Osteoblast (primary cell): Measurements from ENCODE around the gene CPED1. TPM values are rescaled to one million over a fixed set of nuclear protein-coding genes. Genes with fewer than 3 reads are reported as not detected.

Experiments used
- DNase-seq: peaks from one replicate; pipeline ENCODE4 v3.0.0; 2011; ENCODE audit warnings: low spot score, mixed read lengths; ENCODE audit not compliant: insufficient read length; ENCODE audit errors: missing footprints
- H2AFZ ChIP-seq: 2 replicates; pipeline ENCODE4 v1.6.0; 2011; ENCODE audit warnings: mild to moderate bottlenecking, low read length
- H3K27ac ChIP-seq: 2 replicates; pipeline ENCODE4 v1.5.1; 2011; ENCODE audit warnings: mild to moderate bottlenecking, low read depth, low read length, moderate library complexity
- H3K27me3 ChIP-seq: 2 replicates; pipeline ENCODE4 v1.6.0; 2012; ENCODE audit warnings: mild to moderate bottlenecking, control low read depth, inconsistent platforms, low read length, moderate library complexity; ENCODE audit not compliant: insufficient read depth
- H3K36me3 ChIP-seq: 2 replicates; pipeline ENCODE4 v1.5.1; 2011; ENCODE audit warnings: mild to moderate bottlenecking, low read length, control low read depth, moderate library complexity; ENCODE audit not compliant: insufficient read depth
- H3K4me1 ChIP-seq: 2 replicates; pipeline ENCODE4 v1.5.1; 2011; ENCODE audit warnings: mild to moderate bottlenecking, low read length, control low read depth, moderate library complexity; ENCODE audit not compliant: insufficient read depth
- H3K4me2 ChIP-seq: 2 replicates; pipeline ENCODE4 v1.6.0; 2011; ENCODE audit warnings: mild to moderate bottlenecking, low read length; ENCODE audit not compliant: insufficient read depth
- H3K4me3 ChIP-seq: fragments of 200-600 bp; sonication (generic); 3 replicates; pipeline ENCODE4 v1.5.1; 2012; ENCODE audit warnings: mild to moderate bottlenecking, low read length, inconsistent platforms; ENCODE audit not compliant: insufficient read depth
- H3K79me2 ChIP-seq: 2 replicates; pipeline ENCODE4 v1.6.0; 2012; ENCODE audit warnings: mild to moderate bottlenecking, low read length, control low read depth, inconsistent platforms; ENCODE audit not compliant: insufficient read depth
- H3K9me3 ChIP-seq: 2 replicates; pipeline ENCODE4 v1.5.1; 2011; ENCODE audit warnings: low read depth, low read length, control low read depth
- H4K20me1 ChIP-seq: 2 replicates; pipeline ENCODE4 v1.6.0; 2012; ENCODE audit warnings: mild to moderate bottlenecking, low read length, control low read depth; ENCODE audit not compliant: insufficient read depth
- CTCF ChIP-seq: IDR thresholded peaks from 2 replicates; pipeline ENCODE4 v1.5.1; 2011; ENCODE audit warnings: mild to moderate bottlenecking, low read depth, low read length, moderate library complexity; ENCODE audit errors: extremely low read depth
- total RNA-seq: library from RNA; depleted of rRNA; stranded (reverse); fragments of >200 nt; gene quantifications from 2 replicates; pipeline ENCODE4 v1.2.3, GENCODE V29; 2012

Gene CPED1
- total RNA-seq, 1 donor, result 30.8 TPM

- Histone ChIP-seq H3K4me1 (peaks cover 5% of the 10 kb centered on the region), H3K9me3 (no peaks in the 10 kb centered on the region), H4K20me1 (no peaks in the 10 kb centered on the region), H3K4me2 (no peak overlapping the region), H3K79me2 (no peaks in the 10 kb centered on the region), H3K27me3 (no peaks in the 10 kb centered on the region), H2AFZ (peak overlapping the region; percentile 4), H3K36me3 (no peaks in the 10 kb centered on the region), H3K27ac (no peak overlapping the region), H3K4me3 (no peak overlapping the region)
- DNase-seq, result no peak
- no peak for TF ChIP-seq CTCF
These were observed 199.2 kb downstream of the CPED1 start for GRCh38 chr7:121187676-121188075.

- no peak overlapping the region for H2AFZ ChIP-seq
- peak; percentile 29 for DNase-seq
- no peaks in the 10 kb centered on the region for H3K9me3 ChIP-seq
- H4K20me1 ChIP-seq, result no peaks in the 10 kb centered on the region
- peak overlapping the region; percentile 34 for H3K4me3 ChIP-seq
- H3K27ac ChIP-seq, result peak overlapping the region; percentile 12
- peak overlapping the region; percentile 67 for H3K4me2 ChIP-seq
- no peaks in the 10 kb centered on the region for H3K36me3 ChIP-seq
- no peaks in the 10 kb centered on the region for H3K27me3 ChIP-seq
- H3K79me2 ChIP-seq, result no peaks in the 10 kb centered on the region
- no peak for TF ChIP-seq CTCF
- H3K4me1 ChIP-seq, result peaks cover 18% of the 10 kb centered on the region
These were observed 204.3 kb downstream of the CPED1 start for GRCh38 chr7:121192834-121193233.

GRCh38 chr7:121195010-121195409, 206.5 kb downstream of the CPED1 start:
- Histone ChIP-seq H3K4me1 (peaks cover 18% of the 10 kb centered on the region), H3K79me2 (no peaks in the 10 kb centered on the region), H3K27ac (no peak overlapping the region), H4K20me1 (no peaks in the 10 kb centered on the region), H3K36me3 (no peaks in the 10 kb centered on the region), H3K4me3 (no peak overlapping the region), H2AFZ (no peak overlapping the region), H3K9me3 (no peaks in the 10 kb centered on the region), H3K4me2 (no peak overlapping the region), H3K27me3 (no peaks in the 10 kb centered on the region)
- no peak for DNase-seq
- no peak for TF ChIP-seq CTCF

- peak overlapping the region; percentile 56 for H2AFZ ChIP-seq
These were observed 207.4 kb downstream of the CPED1 start for GRCh38 chr7:121195874-121196273.

More at GRCh38 chr7:121195874-121196273, 207.4 kb downstream of the CPED1 start:
- H3K4me2 ChIP-seq, result no peak overlapping the region
- H4K20me1 ChIP-seq, result no peaks in the 10 kb centered on the region
- no peak overlapping the region for H3K4me3 ChIP-seq
- H3K9me3 ChIP-seq, result no peaks in the 10 kb centered on the region
- H3K27ac ChIP-seq, result peak overlapping the region; percentile 9
- TF ChIP-seq CTCF, result no peak
- H3K79me2 ChIP-seq, result no peaks in the 10 kb centered on the region
- H3K36me3 ChIP-seq, result no peaks in the 10 kb centered on the region
- H3K27me3 ChIP-seq, result no peaks in the 10 kb centered on the region
- no peak for DNase-seq
- peaks cover 18% of the 10 kb centered on the region for H3K4me1 ChIP-seq
